Fibroblast of pulmonary artery (primary cell): ENCODE results near the gene RPS8.
"Not testable (repeated sequence)": the region's sequence is repeated elsewhere in the genome, so short reads cannot be mapped to it uniquely, and the experiment has no call there.

ENCODE experiments used
- DNase-seq: peaks from one replicate; pipeline ENCODE4 v3.0.0-alpha.2; 2010; ENCODE audit warnings: low read depth
- H3K4me3 ChIP-seq: replicated peaks from 2 replicates; pipeline ENCODE4 v1.5.1; 2011; ENCODE audit warnings: low read depth, mild to moderate bottlenecking, control low read depth, low read length, moderate library complexity
- TF ChIP-seq, protein P1 (sequence below): IDR thresholded peaks from 2 replicates; pipeline ENCODE4 v1.5.1; 2011; ENCODE audit warnings: mild to moderate bottlenecking, control low read depth, low read length, inconsistent platforms; ENCODE audit errors: missing control alignments

RPS8 gene

GRCh38 chr1:44775078-44775929 is at the start of gene RPS8:
RPS8 (plus strand) TSS chr1:44775540; CDS start chr1:44775597, 57 bp downstream.
- TF ChIP-seq, protein P1, sequence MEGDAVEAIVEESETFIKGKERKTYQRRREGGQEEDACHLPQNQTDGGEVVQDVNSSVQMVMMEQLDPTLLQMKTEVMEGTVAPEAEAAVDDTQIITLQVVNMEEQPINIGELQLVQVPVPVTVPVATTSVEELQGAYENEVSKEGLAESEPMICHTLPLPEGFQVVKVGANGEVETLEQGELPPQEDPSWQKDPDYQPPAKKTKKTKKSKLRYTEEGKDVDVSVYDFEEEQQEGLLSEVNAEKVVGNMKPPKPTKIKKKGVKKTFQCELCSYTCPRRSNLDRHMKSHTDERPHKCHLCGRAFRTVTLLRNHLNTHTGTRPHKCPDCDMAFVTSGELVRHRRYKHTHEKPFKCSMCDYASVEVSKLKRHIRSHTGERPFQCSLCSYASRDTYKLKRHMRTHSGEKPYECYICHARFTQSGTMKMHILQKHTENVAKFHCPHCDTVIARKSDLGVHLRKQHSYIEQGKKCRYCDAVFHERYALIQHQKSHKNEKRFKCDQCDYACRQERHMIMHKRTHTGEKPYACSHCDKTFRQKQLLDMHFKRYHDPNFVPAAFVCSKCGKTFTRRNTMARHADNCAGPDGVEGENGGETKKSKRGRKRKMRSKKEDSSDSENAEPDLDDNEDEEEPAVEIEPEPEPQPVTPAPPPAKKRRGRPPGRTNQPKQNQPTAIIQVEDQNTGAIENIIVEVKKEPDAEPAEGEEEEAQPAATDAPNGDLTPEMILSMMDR: no peak
- DNase-seq: peak; percentile 94
- H3K4me3 ChIP-seq: peak within 1 kb of the TSS; percentile 95

DNA sequence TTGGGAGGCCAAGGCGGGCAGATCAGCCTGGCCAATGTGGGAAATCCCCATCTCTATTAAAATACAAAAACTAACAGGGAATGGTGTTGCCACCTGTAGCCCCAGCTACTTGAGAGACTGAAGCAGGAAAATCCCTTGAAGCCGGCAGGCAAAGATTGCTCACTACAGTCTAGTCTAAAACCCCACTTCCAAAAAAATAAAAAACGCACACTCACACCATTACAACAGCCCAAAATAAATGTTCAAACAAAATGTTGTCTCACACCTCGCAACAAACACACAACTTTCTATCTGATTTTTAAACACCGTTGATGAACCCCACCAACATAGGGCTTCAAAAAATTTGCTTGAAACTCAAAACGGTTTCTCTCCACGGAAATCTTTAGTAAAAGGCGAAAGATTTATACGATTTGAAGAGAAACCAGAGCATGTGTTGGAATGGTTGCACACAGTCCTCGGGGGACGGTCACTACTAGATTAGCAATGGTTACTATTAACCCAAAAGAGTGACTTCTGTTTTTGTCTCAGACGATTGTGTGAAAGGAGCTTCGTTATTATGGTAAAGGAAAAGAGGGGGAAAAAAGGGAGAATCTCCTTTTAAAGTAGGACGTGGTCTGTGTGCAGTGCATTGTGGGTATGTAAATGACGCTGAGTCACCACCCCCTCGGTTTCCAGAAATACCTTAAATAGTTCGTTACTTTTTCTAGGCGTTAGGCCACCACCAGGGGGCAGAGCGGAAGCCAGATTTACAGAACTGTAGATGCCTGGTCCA is 44.4 kb upstream of the RPS8 start, which contains the start of gene RNU5D-1:
Gene RNU5D-1, minus strand, starts transcription at position 430 of the 772 bp plus-strand sequence.
- H3K4me3 ChIP-seq: peak within 1 kb of the TSS; percentile 40
- peak; percentile 98 for DNase-seq
- TF ChIP-seq, protein P1: peak; percentile 81

- TF ChIP-seq, protein P1: no peak
- H3K4me3 ChIP-seq: no peak overlapping the region
- peak; percentile 58 for DNase-seq
Measured at GRCh38 chr1:44733365-44733764, 42.0 kb upstream of the RPS8 start.

DNA sequence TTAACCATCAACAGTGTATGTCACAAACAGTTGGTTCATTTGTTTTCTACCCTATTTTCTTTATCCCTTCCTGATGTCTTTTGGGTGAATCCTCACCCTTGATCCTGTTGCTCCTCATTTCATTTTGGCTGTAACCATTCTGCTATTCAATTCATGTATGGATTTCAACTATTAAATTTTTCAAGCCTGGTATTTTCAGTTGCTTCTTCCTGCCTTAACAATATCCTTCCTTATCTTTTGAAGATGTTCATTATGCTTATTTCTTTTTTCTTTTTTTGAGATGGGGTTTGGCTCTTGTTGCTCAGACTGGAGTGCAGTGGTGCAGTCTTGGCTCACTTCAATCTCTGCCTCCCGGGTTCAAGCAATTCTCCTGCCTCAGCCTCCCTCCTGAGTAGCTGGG is 41.6 kb upstream of the RPS8 start:
- no peak for DNase-seq
- H3K4me3 ChIP-seq: no peak overlapping the region
- TF ChIP-seq, protein P1: no peak

- no peak for DNase-seq
- H3K4me3 ChIP-seq: no peak overlapping the region
- TF ChIP-seq, protein P1: no peak
Measured at GRCh38 chr1:44735992-44736391, 39.3 kb upstream of the RPS8 start.

DNA sequence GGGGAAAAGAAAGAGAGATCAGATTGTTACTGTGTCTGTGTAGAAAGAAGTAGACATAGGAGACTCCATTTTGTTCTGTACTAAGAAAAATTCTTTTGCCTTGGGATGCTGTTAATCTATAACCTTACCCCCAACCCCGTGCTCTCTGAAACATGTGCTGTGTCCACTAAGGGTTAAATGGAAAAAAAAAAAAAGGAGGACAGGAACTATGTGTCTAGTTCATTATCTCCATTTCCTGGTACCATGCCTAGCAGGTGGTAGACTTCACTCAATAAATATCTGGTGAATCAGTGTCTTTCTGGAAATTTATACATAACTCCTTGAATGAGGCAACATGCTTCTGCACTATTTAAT is 36.4 kb upstream of the RPS8 start:
- peak overlapping the region; percentile 89 for H3K4me3 ChIP-seq
- DNase-seq: not testable (repeated sequence)
